T-cell (primary cell): ENCODE data around the gene CTNNB1. TPM values are rescaled to one million over a fixed set of nuclear protein-coding genes. Genes with fewer than 3 reads are reported as not detected.

Source experiments
- ATAC-seq, 4 experiments: fragments of 200-7000 bp in 3 of 4; fragments of 150-1000 bp in 1 of 4; cut with Tn5 transposase; replicated peaks in 1 of 4; 1 replicate in 3 of 4; 2 replicates in 1 of 4; pipeline ENCODE4 v1.10.0; 2021; ENCODE audit warnings: moderate library complexity in 3 of 4, mild to moderate bottlenecking in 2 of 4, moderate number of reproducible peaks in 1 of 4
- CTCF ChIA-PET, 2 donors: fragments of 300-600 bp; sonication (Branson Sonifier 250); formaldehyde crosslinking; loops; one replicate each; lab custom pipeline; 2022; ENCODE audit warnings: antibody characterized with exemption in 2 of 2; lab: Charles Lee
- POLR2A ChIA-PET, 2 donors: fragments of 300-600 bp; sonication (Branson Sonifier 250); formaldehyde crosslinking; loops; one replicate each; lab custom pipeline; 2022; ENCODE audit warnings: antibody characterized with exemption in 2 of 2; lab: Charles Lee
- DNase-seq, 35 experiments: peaks; one replicate each; pipeline versions ENCODE4 v3.0.0 to v3.0.0-alpha.2; 2013 to 2023
- H3K27ac ChIP-seq: one replicate; pipeline ENCODE4 v1.5.1; 2013; ENCODE audit warnings: low read length
- H3K27me3 ChIP-seq, 2 experiments: replicated peaks in 1 of 2; 1 replicate in 1 of 2; 2 replicates in 1 of 2; pipeline versions ENCODE4 v1.6.1 to v1.7.0; 2013; ENCODE audit warnings: low read length in 1 of 2, mixed read lengths in 1 of 2; ENCODE audit not compliant: control insufficient read depth in 2 of 2, insufficient read depth in 2 of 2; ENCODE audit errors: extremely low read depth in 1 of 2
- H3K36me3 ChIP-seq, 2 donors: 1 replicate in 1 of 2; 2 replicates in 1 of 2; pipeline versions ENCODE4 v1.6.1 to v1.7.0; 2013; ENCODE audit warnings: low read length in 1 of 2; ENCODE audit not compliant: control insufficient read depth in 2 of 2, insufficient read depth in 1 of 2; ENCODE audit errors: extremely low read depth in 1 of 2
- H3K4me1 ChIP-seq, 2 experiments: 1 replicate in 1 of 2; 2 replicates in 1 of 2; pipeline versions ENCODE4 v1.6.1 to v1.7.0; 2013; ENCODE audit warnings: low read length in 2 of 2, mixed read lengths in 1 of 2; ENCODE audit not compliant: insufficient read depth in 2 of 2, control insufficient read depth in 1 of 2; ENCODE audit errors: extremely low read depth in 1 of 2
- H3K4me3 ChIP-seq, 2 donors: 1 replicate in 1 of 2; 2 replicates in 1 of 2; pipeline versions ENCODE4 v1.5.1 to v1.7.0; 2013; ENCODE audit warnings: mild to moderate bottlenecking in 2 of 2, low read length in 1 of 2, moderate library complexity in 1 of 2; ENCODE audit not compliant: control insufficient read depth in 1 of 2; ENCODE audit errors: extremely low read depth in 1 of 2
- H3K9me3 ChIP-seq: 2 replicates; pipeline ENCODE4 v1.7.0; 2013
- H3K27ac Mint-ChIP-seq, 2 donors: one replicate each; pipeline ENCODE4 v1.8.0; 2020 to 2021; ENCODE audit warnings: mild to moderate bottlenecking in 2 of 2, mixed read lengths in 2 of 2
- H3K27me3 Mint-ChIP-seq, 2 donors: one replicate each; pipeline ENCODE4 v1.8.0; 2021 to 2022; ENCODE audit warnings: mixed read lengths in 2 of 2
- H3K36me3 Mint-ChIP-seq: one replicate; pipeline ENCODE4 v1.8.0; 2021; ENCODE audit warnings: mixed read lengths
- H3K4me1 Mint-ChIP-seq, 3 donors: one replicate each; pipeline ENCODE4 v1.8.0; 2020 to 2022; ENCODE audit warnings: mixed read lengths in 3 of 3, mild to moderate bottlenecking in 1 of 3
- H3K4me3 Mint-ChIP-seq, 3 donors: one replicate each; pipeline ENCODE4 v1.8.0; 2020 to 2022; ENCODE audit warnings: mild to moderate bottlenecking in 3 of 3, mixed read lengths in 3 of 3, moderate library complexity in 3 of 3
- H3K9me3 Mint-ChIP-seq, 3 donors: one replicate each; pipeline ENCODE4 v1.8.0; 2020 to 2022; ENCODE audit warnings: mixed read lengths in 3 of 3
- WGBS: methylation state at CpG from one replicate; pipeline ENCODE4 v1.1.5; 2013; ENCODE audit warnings: missing lambda C conversion rate; ENCODE audit not compliant: insufficient coverage; 5-methylcytosine and 5-hydroxymethylcytosine counted together
- total RNA-seq, 35 experiments: library from RNA in 6 of 35; stranded (reverse) in 6 of 35; fragments of 120-200 nt in 1 of 35; gene quantifications; one replicate each; pipeline versions ENCODE4 v1.2.1 to v1.2.4 and lab custom pipeline; 2013 to 2026

The CTNNB1 gene
- total RNA-seq, 5 donors from 2014 or later (not counting 1 experiment from before 2014, with no cell fraction given) = 147 to 180 (median 173) TPM

DNA sequence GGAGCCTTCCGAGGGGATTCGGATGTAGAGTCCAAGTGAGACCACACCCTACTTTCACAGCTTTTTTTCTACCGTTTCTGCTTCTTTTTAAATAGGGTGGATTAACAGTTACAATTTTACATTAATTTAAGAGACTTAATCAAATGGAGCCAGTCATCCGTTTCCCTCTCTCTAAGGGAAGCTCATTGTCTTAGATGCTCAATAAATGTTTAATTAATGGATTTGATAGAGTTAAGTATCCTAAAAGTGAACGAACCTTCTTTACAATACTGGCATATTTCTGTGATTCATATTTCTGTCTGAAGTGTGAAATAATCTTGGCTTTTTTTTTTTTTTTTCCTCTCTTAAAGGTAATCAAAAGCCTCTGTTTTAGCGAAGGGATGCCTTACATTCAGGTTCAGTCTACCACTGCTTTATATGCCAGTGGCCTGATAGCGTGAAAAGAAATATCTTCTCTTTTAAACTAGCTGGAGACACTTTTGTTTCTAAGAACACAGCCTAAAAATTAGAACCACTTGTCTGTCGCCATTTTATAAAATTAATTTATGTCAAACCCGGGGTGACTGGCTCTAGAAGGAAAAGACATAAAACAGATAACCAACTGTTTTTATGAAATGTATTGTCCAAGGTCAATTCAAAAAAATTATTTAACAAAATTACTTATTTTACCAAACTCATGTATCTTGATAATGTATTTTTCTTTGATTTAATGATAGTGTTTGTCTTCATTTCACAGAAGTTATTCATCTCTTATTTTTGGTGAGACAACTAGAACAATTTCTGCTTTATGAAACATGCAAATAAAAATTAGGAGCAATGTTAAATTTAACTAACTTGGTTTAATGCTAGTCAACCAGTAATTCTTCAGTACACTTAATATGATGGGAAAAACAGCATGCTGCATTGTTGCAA is 2.5 kb upstream of the CTNNB1 start:
- ATAC-seq (no peak), DNase-seq (no peak)
- no peak overlapping the region for H3K4me3 ChIP-seq
- peaks cover 11 to 24% (median 14%) of the 10 kb centered on the region in 3 donors for H3K4me1 Mint-ChIP-seq
- POLR2A ChIA-PET = interaction anchor here in 1 of 2 donors (0.7 kb wide), 2 partner anchors 12 to 25 kb away, joined by 3 to 8 read pairs; no protein-coding TSS in a partner anchor
- H3K27me3 Mint-ChIP-seq = no peaks in the 10 kb centered on the region
- no peak overlapping the region for H3K27ac Mint-ChIP-seq
- H3K27ac ChIP-seq = no peak overlapping the region
- no peaks in the 10 kb centered on the region for H3K36me3 Mint-ChIP-seq
- H3K27me3 ChIP-seq = no peaks in the 10 kb centered on the region
- H3K9me3 Mint-ChIP-seq = no peaks in the 10 kb centered on the region
- H3K4me1 ChIP-seq = peaks cover 9 to 17% of the 10 kb centered on the region in 2 experiments
- no peaks in the 10 kb centered on the region for H3K9me3 ChIP-seq
- CTCF ChIA-PET = no interaction called here
- no CpG with 5 or more reads among the region's 9 CpGs for WGBS
- no peak overlapping the region for H3K4me3 Mint-ChIP-seq
- H3K36me3 ChIP-seq = no peaks in the 10 kb centered on the region

GRCh38 chr3:41198046-41198445 is 1.3 kb upstream of the CTNNB1 start:
- CTCF ChIA-PET = no interaction called here
- H3K9me3 ChIP-seq = no peaks in the 10 kb centered on the region
- peak overlapping the region; percentile 81 to 89 (median 86) for H3K4me3 Mint-ChIP-seq
- H3K36me3 ChIP-seq = no peaks in the 10 kb centered on the region
- H3K9me3 Mint-ChIP-seq = no peaks in the 10 kb centered on the region
- H3K4me3 ChIP-seq = no peak overlapping the region
- ATAC-seq (no peak), DNase-seq (no peak)
- no peak overlapping the region for H3K27ac Mint-ChIP-seq
- H3K27ac ChIP-seq = no peak overlapping the region
- peaks cover 23 to 37% (median 27%) of the 10 kb centered on the region in 3 donors for H3K4me1 Mint-ChIP-seq
- POLR2A ChIA-PET = interaction anchor here in 1 of 2 donors (0.7 to 2.0 kb wide), 2 partner anchors 16 to 36 kb away, joined by 3 to 15 read pairs; no protein-coding TSS in a partner anchor
- WGBS = no CpG with 5 or more reads among the region's 7 CpGs
- peaks cover 13 to 28% of the 10 kb centered on the region in 2 experiments for H3K4me1 ChIP-seq
- H3K27me3 ChIP-seq = no peaks in the 10 kb centered on the region
- no peaks in the 10 kb centered on the region for H3K36me3 Mint-ChIP-seq
- H3K27me3 Mint-ChIP-seq = no peaks in the 10 kb centered on the region

GRCh38 chr3:41198526-41198925 is 779 bp upstream of the CTNNB1 start:
- DNase-seq (peak in 14 of 35 experiments; percentile 2 to 38 (median 7)), ATAC-seq (no peak)
- POLR2A ChIA-PET = interaction anchor here in 1 of 2 donors (0.7 to 2.0 kb wide), 2 partner anchors 16 to 35 kb away, joined by 3 to 15 read pairs; no protein-coding TSS in a partner anchor
- WGBS = 9% methylated on average over 20 of the region's 20 CpGs
- no peaks in the 10 kb centered on the region for H3K9me3 ChIP-seq
- Mint-ChIP-seq H3K27me3 (no peaks in the 10 kb centered on the region), H3K27ac (peak overlapping the region; percentile 77 to 82), H3K4me1 (peaks cover 28 to 42% (median 32%) of the 10 kb centered on the region in 3 donors), H3K9me3 (no peaks in the 10 kb centered on the region), H3K36me3 (no peaks in the 10 kb centered on the region), H3K4me3 (peak overlapping the region; percentile 81 to 89 (median 86))
- no peaks in the 10 kb centered on the region for H3K27me3 ChIP-seq
- peaks cover 13 to 33% of the 10 kb centered on the region in 2 experiments for H3K4me1 ChIP-seq
- H3K36me3 ChIP-seq = no peaks in the 10 kb centered on the region
- peak overlapping the region; percentile 89 to 99 for H3K4me3 ChIP-seq
- CTCF ChIA-PET = interaction anchor here in 1 of 2 donors (1.0 kb wide), 1 partner anchor 889 kb away, joined by 4 read pairs; the partner anchor contains the start of gene EIF1B
- H3K27ac ChIP-seq = no peak overlapping the region

DNA sequence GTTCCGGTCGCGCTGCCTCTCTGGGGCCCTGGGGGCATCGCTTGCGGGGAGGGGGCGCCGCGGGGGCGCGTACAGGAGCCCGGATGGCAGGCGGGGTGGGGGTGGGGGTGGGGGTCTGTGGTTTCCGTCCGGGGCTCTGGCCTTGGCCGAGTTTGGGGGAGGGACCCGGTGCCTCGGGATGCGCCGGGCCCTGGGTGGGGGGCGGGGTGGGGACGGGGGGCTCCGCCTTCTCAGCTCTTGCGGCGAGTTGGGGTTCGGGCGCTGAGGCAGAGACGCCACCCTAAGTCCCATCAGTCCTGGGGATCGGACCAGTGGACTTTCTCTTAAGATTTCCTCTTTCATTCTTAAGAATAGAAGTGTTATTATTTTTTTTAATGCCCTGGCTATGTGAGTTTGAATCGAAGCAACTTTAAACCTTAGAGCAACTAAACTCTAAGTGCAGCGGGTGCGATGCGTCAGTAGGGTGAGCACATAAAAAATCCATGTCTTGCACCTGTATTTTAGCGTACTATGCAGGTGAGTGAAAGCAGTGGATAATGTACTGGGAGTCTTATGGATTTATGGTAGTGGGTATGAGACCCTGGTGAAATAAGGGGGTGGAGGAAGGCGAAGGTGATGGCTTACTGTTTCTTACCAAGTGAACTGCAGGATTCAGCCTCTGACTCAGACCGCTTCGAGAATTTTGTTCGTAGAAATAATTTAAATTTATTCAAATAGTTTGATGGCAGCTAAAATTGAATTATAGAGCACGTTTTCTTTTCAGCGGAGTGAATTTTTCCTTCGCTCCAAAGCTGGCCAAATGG is 762 bp downstream of the CTNNB1 start:
- ATAC-seq (peak; percentile 11 to 29 (median 20)), DNase-seq (peak in 23 of 35 experiments; percentile 5 to 60 (median 22))
- H3K9me3 ChIP-seq = no peaks in the 10 kb centered on the region
- no peaks in the 10 kb centered on the region for H3K27me3 ChIP-seq
- H3K27me3 Mint-ChIP-seq = no peaks in the 10 kb centered on the region
- CTCF ChIA-PET = interaction anchor here (0.6 kb wide), 2 partner anchors 68 to 676 kb away, joined by 6 read pairs; no protein-coding TSS in a partner anchor
- H3K4me1 Mint-ChIP-seq = peaks cover 43 to 57% (median 47%) of the 10 kb centered on the region in 3 donors
- WGBS = 3% methylated on average over 9 of the region's 40 CpGs
- peak overlapping the region; percentile 36 for H3K27ac ChIP-seq
- H3K27ac Mint-ChIP-seq = peak overlapping the region; percentile 70 to 88
- POLR2A ChIA-PET = interaction anchor here (0.6 to 2.0 kb wide), 12 partner anchors 8 to 804 kb away, joined by 3 to 17 read pairs (median 4); no protein-coding TSS in a partner anchor
- H3K4me3 Mint-ChIP-seq = peak overlapping the region; percentile 86 to 95 (median 93)
- H3K9me3 Mint-ChIP-seq = no peaks in the 10 kb centered on the region
- no peaks in the 10 kb centered on the region for H3K36me3 ChIP-seq
- H3K4me3 ChIP-seq = peak overlapping the region; percentile 89 to 99
- no peaks in the 10 kb centered on the region for H3K36me3 Mint-ChIP-seq
- H3K4me1 ChIP-seq = peaks cover 15 to 44% of the 10 kb centered on the region in 2 experiments

- POLR2A ChIA-PET = interaction anchor here (0.6 to 1.1 kb wide), 3 partner anchors 9 to 37 kb away, joined by 3 to 5 read pairs (median 3); no protein-coding TSS in a partner anchor
- peak in 2 of 4 experiments; percentile 6 to 9 for ATAC-seq
- Mint-ChIP-seq H3K27me3 (no peaks in the 10 kb centered on the region), H3K4me1 (peaks cover 47 to 62% (median 52%) of the 10 kb centered on the region in 3 donors), H3K27ac (peak overlapping the region; percentile 70 to 88), H3K4me3 (peak overlapping the region; percentile 86 to 95 (median 93)), H3K36me3 (no peaks in the 10 kb centered on the region), H3K9me3 (no peaks in the 10 kb centered on the region)
- Histone ChIP-seq H3K27me3 (no peaks in the 10 kb centered on the region), H3K36me3 (no peaks in the 10 kb centered on the region), H3K4me3 (peak overlapping the region; percentile 84 to 99), H3K9me3 (no peaks in the 10 kb centered on the region), H3K27ac (peak overlapping the region; percentile 36), H3K4me1 (peaks cover 20 to 46% of the 10 kb centered on the region in 2 experiments)
- CTCF ChIA-PET = no interaction called here
- 0% methylated on average over 2 of the region's 7 CpGs for WGBS
- DNase-seq = peak in 14 of 35 experiments; percentile 1 to 44 (median 14)
These were observed 1.3 kb downstream of the CTNNB1 start for GRCh38 chr3:41200669-41201021.
